Measurements from ENCODE around the gene KIAA1614.

KIAA1614 gene

DNA sequence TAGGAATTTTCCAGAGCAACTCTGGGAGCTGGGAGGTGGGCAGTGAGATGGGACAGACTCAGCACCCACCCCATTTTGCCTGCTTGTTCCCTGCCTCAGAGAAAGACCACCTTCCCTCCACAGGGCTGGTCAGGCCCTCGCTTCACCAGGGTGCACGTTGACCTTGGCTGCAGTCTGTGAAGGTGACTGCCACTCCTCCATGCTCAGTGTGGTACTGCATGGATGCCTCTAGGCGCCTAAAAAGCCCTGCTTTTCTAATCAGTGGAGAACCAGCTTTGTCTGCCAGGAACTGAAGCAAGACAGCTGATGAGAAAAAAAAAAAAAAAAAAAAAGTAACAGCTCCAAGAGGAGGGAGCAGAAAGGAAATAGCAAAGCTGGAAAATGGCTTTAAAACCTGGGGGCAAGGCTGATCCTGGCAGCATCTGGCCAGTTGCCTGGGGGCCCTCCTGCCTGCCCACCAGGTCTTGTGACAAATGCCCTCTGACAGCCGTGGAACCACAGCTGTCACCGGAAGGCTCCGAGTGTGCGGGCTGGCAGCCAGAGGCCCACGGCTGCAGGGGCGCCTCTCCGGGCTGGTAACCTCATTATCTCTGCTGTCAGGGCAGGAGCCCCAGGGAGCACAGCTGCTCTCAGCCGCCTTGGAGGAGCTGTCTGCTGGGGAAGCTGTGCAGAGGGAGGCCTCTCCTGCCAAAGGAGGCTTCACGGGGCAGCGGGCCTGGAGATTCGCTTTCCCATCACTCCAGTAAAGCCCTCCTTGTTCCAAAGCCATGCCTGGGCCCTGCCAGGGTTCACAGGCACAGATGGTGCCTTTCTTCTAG, 13.7 kb downstream of the KIAA1614 start:
- DNase-seq = peak; percentile 16

GRCh38 chr1:180927348-180927747, 14.7 kb downstream of the KIAA1614 start:
- DNase-seq = no peak

DNA sequence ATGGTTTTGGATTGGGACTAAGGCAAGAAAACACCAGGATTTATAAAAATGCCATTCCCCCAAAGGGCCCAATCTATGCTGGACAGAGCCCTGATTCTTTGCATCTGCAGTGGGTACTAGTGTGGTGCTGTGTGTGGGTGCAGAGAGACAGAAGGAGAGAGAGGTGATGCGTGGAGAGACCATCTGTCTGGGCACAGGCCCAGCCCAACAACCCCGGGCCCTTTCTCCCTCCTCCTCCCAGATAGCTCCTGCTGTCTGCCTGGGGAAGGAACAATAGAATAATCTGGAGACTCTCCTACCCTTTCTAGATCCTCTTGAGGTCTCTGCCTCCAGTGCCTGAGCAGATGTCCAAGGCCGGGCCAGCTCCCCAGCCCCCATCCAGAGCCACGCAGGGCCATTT, 15.1 kb downstream of the KIAA1614 start:
- no peak for DNase-seq

DNA sequence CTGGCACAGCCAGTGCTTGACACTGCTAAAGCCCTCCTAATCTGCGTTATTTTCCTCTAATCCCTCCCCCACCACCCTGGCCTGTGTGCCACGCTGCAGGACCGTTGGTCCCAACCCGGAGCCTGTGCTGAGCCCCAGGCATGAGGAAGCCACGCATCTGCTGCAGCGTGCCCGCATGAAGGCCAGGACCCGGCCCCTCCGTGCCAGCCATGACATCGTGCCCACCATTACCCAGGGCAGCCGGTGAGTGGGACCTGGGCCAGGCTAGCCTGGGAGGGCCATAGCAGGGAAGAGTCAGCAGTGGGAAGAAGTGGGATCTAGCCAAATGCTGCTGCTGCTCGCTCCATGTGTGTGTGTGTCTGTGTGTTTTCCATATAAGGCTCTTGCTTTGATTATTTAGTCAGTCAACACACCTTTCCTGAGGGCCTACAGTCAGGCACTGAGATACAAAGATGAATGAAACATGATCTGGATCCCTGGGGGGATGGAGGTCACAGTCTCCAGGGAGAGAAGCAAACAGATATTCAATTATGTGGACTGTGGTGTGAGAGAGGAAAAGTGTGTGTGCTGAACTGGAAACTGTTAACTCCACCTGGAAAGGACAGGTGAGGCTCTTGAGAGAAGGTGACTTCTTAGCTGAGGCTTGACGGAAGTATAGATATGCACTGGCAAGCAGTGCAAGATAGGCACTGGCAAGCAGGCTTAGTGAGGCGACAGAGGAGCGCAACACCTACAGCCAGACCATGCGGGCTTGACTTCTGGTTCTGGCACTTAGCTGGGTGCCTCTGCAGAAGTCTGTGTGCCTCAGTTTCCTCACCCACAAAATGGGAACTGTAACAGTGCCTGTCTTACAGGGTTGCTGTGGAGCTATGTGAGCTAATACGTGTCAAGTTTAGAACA, 15.9 kb downstream of the KIAA1614 start:
- DNase-seq = no peak

DNA sequence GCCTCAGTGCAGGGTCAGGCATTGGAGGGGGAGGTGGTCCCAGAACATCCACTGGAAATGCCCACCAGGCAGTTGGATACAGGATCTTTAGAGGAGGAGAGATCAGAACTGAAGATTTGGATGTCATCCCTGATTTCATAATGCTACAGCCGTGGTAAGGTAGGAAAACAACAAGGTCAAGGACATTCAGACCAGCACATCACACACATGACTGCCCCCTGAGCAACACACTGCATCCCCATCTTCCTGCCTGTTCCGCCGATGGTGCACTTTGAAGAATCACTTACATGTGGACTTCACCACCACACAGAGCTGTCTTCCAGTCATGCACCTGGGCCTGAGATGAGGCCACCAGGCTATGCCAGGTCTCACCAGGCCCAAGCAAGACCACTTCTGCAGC, 16.7 kb downstream of the KIAA1614 start:
- DNase-seq = no peak

GRCh38 chr1:180930687-180931086, 18.0 kb downstream of the KIAA1614 start:
- no peak for DNase-seq

GRCh38 chr1:180931529-180931928, 18.8 kb downstream of the KIAA1614 start:
- no peak for DNase-seq

DNA sequence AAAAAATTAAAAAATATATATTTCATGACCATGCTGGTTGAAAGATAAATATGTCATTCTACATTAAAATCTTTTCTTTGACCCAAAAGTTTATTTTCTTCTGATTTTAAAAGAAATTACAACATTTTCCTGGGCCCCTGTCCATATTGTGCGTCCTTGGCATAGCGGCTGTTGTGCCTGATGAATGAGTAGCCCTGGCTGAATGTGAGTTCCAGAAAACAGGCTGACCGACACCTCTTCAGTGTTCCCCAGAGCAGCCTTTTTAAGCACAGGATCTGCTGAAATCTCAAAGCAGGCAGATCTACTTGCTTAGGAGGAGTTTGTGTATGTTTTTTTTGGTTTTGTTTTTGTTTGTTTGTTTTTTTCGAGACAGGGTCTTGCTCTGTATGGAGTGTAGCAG, 19.7 kb downstream of the KIAA1614 start:
- no peak for DNase-seq

DNA sequence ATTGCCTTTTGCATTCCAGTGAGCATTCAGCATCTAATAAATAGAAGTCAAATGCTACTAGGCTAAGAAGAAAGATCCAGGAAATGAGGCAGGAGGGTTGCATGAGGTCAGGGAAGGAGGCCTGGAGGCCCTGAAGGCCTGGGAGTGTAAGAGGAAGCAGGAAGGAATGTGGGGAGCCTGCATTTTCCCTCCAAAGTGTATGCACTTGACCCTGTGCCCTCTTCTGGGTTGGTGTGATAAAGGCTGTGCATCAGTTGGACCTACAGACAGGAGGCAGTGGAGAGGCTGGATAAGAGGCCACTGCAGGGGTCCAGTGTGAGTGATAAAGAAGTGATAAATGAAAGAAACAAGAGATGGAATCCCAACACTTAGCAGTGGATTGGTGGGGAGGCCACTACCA, 20.4 kb downstream of the KIAA1614 start:
- DNase-seq = no peak

GRCh38 chr1:180934563-180934962, 21.9 kb downstream of the KIAA1614 start:
- DNase-seq = no peak

GRCh38 chr1:180935326-180936109, 22.8 kb downstream of the KIAA1614 start:
- DNase-seq = no peak

DNA sequence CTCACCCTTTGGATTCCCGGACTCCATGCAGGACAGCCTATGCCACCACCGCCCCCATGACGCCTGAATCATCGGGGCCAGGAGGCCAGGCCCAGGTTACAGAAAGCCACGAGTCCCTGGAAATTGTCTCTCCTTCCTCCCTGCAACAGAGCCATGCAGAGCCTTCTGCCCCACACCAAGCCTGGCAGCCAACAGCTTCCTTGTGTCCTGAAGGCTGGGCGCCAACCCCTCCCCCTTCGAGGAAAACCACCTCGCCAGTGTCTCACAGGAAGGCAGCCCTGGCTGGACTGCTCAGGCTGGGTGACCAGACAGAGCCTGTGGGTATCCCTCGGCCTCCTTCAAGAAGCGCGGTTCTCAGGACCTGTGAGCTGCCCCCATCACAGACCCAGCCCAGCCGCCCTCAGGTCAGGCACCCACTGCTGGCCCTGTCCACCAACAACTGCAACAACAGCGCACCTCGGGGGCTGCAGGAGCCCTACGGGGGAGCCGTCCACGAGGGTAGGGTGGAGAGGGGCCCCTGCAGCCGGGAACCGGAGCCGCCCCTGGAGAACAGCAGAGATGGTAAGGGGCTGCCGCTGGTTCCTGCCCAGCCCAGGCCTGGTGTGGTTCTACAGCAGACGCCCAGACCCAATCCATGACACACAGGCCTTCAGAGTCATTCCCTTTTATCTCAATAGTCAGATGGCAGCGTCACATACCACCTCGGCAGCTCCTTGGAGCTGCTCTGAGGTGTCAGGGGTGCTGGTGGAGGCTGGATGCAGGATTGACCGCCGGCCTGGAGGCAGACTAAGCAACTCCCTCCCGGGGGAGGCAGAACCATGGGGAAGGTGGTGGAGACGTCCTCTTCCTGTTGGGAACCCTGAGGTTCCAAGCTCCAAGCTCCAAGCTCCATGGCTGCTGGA, 23.7 kb downstream of the KIAA1614 start:
- no peak for DNase-seq

- no peak for DNase-seq
These were observed 24.3 kb downstream of the KIAA1614 start for GRCh38 chr1:180937012-180937372.

DNA sequence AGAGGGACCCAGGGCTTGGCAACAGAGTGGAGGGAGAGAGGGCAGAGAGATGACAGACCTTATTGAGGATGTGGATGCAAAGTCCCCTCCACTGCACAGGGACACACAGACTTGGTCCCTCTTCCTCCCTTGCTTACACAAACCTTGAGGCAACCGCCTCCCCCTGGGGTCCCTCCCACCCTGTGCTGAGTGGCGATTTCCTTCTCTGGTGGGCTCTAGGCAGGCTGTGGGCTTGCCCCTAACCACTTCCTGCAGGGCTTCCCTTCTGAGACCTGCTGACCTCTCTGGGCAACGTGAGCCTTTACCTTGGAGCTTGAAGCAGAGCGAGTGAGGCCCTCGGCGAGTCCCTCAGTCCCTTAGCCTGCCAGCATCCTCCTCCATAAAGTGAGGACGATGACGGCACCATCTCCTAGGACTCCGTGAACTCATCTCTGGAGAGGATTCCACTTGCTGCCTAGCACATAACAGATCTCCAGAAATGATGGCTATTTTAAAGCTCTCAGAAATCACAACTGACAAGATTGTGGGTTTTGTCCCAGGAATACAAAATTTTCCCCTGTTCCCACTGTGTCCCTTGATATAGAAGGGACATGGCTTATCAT, 25.0 kb downstream of the KIAA1614 start:
- no peak for DNase-seq

DNA sequence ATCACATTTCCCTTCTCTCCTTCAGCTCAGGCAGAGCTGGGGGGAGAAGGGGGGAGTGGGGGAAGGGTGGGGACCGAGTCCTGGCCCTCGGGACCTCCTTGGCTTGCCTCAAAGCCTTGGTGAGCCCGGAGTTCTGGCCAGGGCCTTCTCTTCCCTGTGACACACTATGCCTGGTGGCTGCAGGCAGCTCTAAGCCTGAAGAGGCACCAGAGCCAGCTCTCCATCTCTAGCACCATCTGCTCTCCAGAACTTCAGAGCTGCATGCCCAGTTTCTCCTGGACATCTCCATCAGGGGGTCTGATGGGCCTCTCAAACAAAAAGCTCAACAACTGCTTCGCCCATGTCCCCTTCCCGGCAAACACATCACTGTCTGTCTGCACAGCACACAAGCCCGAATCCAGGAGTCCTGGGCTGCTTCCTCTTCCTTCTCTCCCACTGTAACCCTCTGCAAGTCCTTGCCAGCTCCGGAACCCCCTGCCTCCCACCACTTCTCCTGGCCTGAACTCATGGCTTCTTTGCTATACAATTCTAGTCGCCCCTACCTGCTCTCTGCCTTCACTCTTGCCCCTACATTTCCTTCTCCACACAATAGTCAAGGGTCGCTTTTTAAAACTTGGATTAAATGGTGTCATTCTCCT, 26.5 kb downstream of the KIAA1614 start:
- DNase-seq = no peak

- DNase-seq = no peak
These were observed 27.0 kb downstream of the KIAA1614 start for GRCh38 chr1:180939711-180940103.

DNA sequence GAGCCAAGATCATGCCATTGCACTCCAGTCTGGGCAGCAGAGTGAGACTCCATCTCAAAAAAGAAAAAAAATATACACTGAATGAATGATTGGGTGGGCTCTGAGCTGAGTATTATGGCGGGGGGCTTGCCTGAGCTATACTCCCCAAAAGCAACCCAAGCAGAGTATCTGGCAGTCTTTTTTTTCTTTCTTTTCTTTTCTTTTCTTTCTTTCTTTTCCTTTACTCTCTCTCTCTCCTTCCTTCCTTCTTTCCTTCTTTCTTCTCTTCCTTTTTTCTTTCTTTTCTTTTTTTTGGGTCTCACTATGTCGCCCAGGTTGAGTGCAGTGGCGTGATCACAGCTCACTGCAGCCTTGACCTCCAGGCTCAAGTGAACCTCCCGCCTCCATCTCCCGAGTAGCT, 27.7 kb downstream of the KIAA1614 start:
- no peak for DNase-seq

DNA sequence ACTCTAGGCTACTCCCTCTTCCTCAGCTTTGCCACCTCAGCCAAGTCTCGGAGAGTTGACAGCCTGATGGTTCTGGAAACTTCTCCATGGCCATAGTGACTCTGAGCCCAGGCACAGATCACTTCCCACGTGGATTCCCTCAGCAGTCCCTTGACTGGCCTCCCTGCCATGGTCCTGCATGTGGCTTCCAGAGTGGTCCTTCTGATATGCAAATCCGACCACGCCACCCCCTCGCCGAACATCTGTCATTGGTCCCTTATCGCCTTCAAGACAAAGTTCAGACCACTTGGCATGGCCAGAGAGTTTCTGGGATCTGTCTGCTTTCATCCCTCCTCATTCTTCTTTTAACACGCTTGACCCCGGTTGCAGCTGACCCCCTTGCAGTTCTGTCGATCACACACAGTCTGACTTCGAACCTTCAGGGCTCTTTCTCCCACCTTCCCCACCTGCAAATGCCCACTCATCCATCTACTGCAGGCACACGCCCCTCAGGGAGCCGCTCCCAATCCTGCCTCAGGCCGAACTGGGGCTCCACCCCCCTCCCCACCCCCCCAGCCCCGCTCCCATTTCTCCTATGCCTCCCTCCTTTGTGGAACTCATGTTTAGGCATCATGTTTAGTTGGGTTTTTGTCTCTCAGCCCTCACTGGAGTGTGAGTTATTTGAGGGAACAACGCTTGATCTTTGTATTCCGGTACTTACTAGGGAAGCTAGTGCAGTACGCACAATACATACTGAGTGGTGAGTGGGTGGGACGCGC, 29.0 kb downstream of the KIAA1614 start:
- no peak for DNase-seq

DNA sequence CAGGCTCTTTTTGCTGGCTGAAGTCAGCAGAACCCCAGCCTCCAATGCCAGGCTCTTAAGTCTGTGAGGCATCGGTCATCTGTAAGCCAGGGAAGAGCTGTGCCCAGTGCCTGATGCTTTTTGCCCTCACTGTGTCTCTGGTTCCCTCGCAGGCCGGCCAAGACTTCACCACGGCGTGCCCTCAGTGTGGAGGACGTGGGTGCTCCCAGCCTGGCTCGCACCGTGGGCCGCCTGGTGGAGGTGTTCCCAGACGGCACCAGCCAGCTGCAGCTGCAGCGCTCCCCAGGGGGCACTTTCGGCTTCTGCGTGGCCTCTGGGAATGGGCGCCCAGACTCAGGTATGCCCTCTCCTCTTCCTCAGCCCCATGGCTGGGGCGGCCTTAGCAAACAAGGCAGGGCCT, 32.5 kb downstream of the KIAA1614 start:
- DNase-seq = no peak

GRCh38 chr1:180945551-180945950, 32.9 kb downstream of the KIAA1614 start:
- DNase-seq = no peak

All from fibroblast of skin of back (primary cell).